HepG2 (cell line): ENCODE measurements around the gene PSMG4. TPM values are rescaled to one million over a fixed set of nuclear protein-coding genes. Genes with fewer than 3 reads are reported as not detected.

Experiments used
- AHR ChIP-seq: IDR thresholded peaks from 2 replicates; pipeline ENCODE4 v1.6.1; 2018; ENCODE audit warnings: missing genetic modification reagents, missing compliant biosample characterization
- KDM1A ChIP-seq: IDR thresholded peaks from 2 replicates; pipeline ENCODE4 v1.6.1; 2016; ENCODE audit warnings: missing compliant biosample characterization
- MIXL1 ChIP-seq: IDR thresholded peaks from 2 replicates; pipeline ENCODE4 v1.6.1; 2016
- NFKB2 ChIP-seq: sonication (generic); formaldehyde crosslinking; IDR thresholded peaks from 2 replicates; pipeline ENCODE4 v1.4.0; 2020; ENCODE audit warnings: missing genetic modification reagents, borderline replicate concordance
- NONO ChIP-seq, 2 experiments: fragments of 450-650 bp in 1 of 2; sonication (generic) in 1 of 2; formaldehyde crosslinking in 1 of 2; IDR thresholded peaks in 1 of 2; conservative IDR thresholded peaks in 1 of 2; 2 replicates each; pipeline versions ENCODE4 v1.6.1 to v1.8.0; 2017 to 2022; ENCODE audit warnings: mild to moderate bottlenecking in 1 of 2, missing genetic modification reagents in 1 of 2, moderate library complexity in 1 of 2
- ZNF224 ChIP-seq: sonication (generic); formaldehyde crosslinking; IDR thresholded peaks from 2 replicates; pipeline ENCODE4 v1.5.0; 2020; ENCODE audit warnings: mild to moderate bottlenecking, missing genetic modification reagents
- ZNF343 ChIP-seq: sonication (generic); formaldehyde crosslinking; IDR thresholded peaks from 2 replicates; pipeline ENCODE4 v1.4.0; 2020; ENCODE audit warnings: mild to moderate bottlenecking, missing genetic modification reagents
- ZNF547 ChIP-seq: sonication (generic); formaldehyde crosslinking; IDR thresholded peaks from 2 replicates; pipeline ENCODE4 v1.5.1; 2020; ENCODE audit warnings: mild to moderate bottlenecking, missing genetic modification reagents
- ZNF746 ChIP-seq: sonication (generic); formaldehyde crosslinking; IDR thresholded peaks from 2 replicates; pipeline ENCODE4 v1.8.0; 2022; ENCODE audit warnings: mild to moderate bottlenecking, missing genetic modification reagents
- polyA plus RNA-seq, 8 experiments: library from polyadenylated mRNA; depleted of rRNA in 3 of 8; stranded (reverse) in 7 of 8; unstranded in 1 of 8; fragments of >200 nt; fragmentation: Illumina TruSeq in 4 of 8; extraction: Trizol in 4 of 8; gene quantifications; 2 replicates each; pipeline versions ENCODE4 v1.2.1 to v1.2.3, GENCODE V29; 2011 to 2016; ENCODE audit warnings: low read depth in 4 of 8, missing spikeins in 1 of 8, mixed read lengths in 1 of 8; ENCODE audit not compliant: insufficient read depth in 1 of 8
- total RNA-seq, 5 experiments: library from RNA; depleted of rRNA; stranded (reverse); fragments of >200 nt; fragmentation: Illumina TruSeq; extraction: Trizol; gene quantifications; 2 replicates each; pipeline ENCODE4 v1.2.3, GENCODE V29; 2016; ENCODE audit warnings: low read depth in 1 of 5
- TF ChIP-seq, protein P1 (sequence below): sonication (generic); formaldehyde crosslinking; IDR thresholded peaks from 2 replicates; pipeline ENCODE4 v1.8.0; 2022; ENCODE audit warnings: missing genetic modification reagents, mild to moderate bottlenecking, borderline replicate concordance
- TF ChIP-seq, protein P2 (sequence below), 2 experiments: sonication (generic) in 1 of 2; formaldehyde crosslinking in 1 of 2; IDR thresholded peaks; 2 replicates each; pipeline versions ENCODE4 v1.4.0 to v1.6.1; 2016 to 2020; ENCODE audit warnings: borderline replicate concordance in 1 of 2, low read depth in 1 of 2, mild to moderate bottlenecking in 1 of 2, missing genetic modification reagents in 1 of 2
- TF ChIP-seq, protein P3 (sequence below): sonication (generic); formaldehyde crosslinking; IDR thresholded peaks from 2 replicates; pipeline ENCODE4 v1.4.0; 2020; ENCODE audit warnings: missing genetic modification reagents
- TF ChIP-seq, protein P4 (sequence below): sonication (generic); formaldehyde crosslinking; IDR thresholded peaks from 2 replicates; pipeline ENCODE4 v1.5.0; 2020; ENCODE audit warnings: missing genetic modification reagents, mild to moderate bottlenecking, borderline replicate concordance
- TF ChIP-seq, protein P5 (sequence below): sonication (generic); formaldehyde crosslinking; IDR thresholded peaks from 2 replicates; pipeline ENCODE4 v1.4.0; 2020; ENCODE audit warnings: missing genetic modification reagents

Gene PSMG4
- total and polyA plus RNA-seq, 2 of the 13 experiments (the other 11 are each of a cell fraction or from before 2014, with no cell fraction given) = 28.5 to 32.8 TPM

DNA sequence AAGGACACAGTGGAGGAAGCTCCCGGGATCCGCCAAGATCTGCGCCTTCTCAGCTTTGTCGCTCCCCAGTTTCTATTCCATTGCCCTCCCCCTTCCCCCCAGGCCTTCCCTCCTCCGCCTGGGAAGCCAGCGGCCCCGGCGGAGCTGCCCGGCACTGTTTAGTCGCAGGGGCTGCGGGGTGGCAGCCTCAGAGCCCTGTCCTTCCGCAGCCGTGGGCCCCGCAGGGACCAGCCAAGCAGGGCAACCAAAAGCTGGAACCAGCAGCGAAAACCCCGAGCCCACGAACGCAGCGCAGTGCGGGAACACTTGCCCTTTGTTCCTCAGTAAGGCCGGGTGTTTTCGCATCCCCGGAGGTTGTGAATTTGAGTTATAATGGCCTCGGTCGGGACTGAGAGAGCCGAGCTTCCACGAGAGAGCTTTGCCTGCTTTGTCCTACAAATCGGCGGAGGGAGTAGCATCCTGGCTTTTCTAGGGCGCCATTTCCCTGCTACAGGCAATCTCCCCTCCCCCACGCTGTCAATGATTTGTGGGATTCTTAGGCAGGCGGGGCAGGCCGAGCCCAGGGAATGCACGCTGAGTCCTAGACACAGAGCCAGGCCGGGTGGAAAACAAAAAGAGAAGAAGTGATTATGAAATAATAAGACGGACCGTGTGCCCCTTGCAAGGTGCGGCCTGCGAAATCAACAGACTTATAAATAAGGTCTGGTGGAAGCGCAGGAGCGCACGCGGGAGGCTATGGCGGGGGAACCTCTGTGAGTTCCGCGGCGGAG lies 27.3 kb upstream of the PSMG4 start (continued):
- TF ChIP-seq, protein P1, sequence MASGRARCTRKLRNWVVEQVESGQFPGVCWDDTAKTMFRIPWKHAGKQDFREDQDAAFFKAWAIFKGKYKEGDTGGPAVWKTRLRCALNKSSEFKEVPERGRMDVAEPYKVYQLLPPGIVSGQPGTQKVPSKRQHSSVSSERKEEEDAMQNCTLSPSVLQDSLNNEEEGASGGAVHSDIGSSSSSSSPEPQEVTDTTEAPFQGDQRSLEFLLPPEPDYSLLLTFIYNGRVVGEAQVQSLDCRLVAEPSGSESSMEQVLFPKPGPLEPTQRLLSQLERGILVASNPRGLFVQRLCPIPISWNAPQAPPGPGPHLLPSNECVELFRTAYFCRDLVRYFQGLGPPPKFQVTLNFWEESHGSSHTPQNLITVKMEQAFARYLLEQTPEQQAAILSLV (CRISPR knock-in tag) = no peak; the same call in 1 of the 2 replicates
- TF ChIP-seq MIXL1 = peak; percentile 32; the same call in 1 of the 2 replicates
- TF ChIP-seq, protein P2, sequence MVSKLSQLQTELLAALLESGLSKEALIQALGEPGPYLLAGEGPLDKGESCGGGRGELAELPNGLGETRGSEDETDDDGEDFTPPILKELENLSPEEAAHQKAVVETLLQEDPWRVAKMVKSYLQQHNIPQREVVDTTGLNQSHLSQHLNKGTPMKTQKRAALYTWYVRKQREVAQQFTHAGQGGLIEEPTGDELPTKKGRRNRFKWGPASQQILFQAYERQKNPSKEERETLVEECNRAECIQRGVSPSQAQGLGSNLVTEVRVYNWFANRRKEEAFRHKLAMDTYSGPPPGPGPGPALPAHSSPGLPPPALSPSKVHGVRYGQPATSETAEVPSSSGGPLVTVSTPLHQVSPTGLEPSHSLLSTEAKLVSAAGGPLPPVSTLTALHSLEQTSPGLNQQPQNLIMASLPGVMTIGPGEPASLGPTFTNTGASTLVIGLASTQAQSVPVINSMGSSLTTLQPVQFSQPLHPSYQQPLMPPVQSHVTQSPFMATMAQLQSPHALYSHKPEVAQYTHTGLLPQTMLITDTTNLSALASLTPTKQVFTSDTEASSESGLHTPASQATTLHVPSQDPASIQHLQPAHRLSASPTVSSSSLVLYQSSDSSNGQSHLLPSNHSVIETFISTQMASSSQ (IDR thresholded peaks at IDR 0.05; ENCODE audit: low read depth) = peak; percentile 100
- TF ChIP-seq, protein P2 (CRISPR knock-in tag; IDR thresholded peaks at IDR 0.05; ENCODE audit: borderline replicate concordance) = peak; percentile 100
- TF ChIP-seq, protein P3, sequence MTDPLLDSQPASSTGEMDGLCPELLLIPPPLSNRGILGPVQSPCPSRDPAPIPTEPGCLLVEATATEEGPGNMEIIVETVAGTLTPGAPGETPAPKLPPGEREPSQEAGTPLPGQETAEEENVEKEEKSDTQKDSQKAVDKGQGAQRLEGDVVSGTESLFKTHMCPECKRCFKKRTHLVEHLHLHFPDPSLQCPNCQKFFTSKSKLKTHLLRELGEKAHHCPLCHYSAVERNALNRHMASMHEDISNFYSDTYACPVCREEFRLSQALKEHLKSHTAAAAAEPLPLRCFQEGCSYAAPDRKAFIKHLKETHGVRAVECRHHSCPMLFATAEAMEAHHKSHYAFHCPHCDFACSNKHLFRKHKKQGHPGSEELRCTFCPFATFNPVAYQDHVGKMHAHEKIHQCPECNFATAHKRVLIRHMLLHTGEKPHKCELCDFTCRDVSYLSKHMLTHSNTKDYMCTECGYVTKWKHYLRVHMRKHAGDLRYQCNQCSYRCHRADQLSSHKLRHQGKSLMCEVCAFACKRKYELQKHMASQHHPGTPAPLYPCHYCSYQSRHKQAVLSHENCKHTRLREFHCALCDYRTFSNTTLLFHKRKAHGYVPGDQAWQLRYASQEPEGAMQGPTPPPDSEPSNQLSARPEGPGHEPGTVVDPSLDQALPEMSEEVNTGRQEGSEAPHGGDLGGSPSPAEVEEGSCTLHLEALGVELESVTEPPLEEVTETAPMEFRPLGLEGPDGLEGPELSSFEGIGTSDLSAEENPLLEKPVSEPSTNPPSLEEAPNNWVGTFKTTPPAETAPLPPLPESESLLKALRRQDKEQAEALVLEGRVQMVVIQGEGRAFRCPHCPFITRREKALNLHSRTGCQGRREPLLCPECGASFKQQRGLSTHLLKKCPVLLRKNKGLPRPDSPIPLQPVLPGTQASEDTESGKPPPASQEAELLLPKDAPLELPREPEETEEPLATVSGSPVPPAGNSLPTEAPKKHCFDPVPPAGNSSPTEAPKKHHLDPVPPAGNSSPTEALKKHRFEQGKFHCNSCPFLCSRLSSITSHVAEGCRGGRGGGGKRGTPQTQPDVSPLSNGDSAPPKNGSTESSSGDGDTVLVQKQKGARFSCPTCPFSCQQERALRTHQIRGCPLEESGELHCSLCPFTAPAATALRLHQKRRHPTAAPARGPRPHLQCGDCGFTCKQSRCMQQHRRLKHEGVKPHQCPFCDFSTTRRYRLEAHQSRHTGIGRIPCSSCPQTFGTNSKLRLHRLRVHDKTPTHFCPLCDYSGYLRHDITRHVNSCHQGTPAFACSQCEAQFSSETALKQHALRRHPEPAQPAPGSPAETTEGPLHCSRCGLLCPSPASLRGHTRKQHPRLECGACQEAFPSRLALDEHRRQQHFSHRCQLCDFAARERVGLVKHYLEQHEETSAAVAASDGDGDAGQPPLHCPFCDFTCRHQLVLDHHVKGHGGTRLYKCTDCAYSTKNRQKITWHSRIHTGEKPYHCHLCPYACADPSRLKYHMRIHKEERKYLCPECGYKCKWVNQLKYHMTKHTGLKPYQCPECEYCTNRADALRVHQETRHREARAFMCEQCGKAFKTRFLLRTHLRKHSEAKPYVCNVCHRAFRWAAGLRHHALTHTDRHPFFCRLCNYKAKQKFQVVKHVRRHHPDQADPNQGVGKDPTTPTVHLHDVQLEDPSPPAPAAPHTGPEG (CRISPR knock-in tag) = 0 out of 2 replicates have a peak, but pooled peaks have one; percentile 37
- TF ChIP-seq, protein P4, sequence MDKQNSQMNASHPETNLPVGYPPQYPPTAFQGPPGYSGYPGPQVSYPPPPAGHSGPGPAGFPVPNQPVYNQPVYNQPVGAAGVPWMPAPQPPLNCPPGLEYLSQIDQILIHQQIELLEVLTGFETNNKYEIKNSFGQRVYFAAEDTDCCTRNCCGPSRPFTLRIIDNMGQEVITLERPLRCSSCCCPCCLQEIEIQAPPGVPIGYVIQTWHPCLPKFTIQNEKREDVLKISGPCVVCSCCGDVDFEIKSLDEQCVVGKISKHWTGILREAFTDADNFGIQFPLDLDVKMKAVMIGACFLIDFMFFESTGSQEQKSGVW (CRISPR knock-in tag) = no peak
- peak; percentile 76 for TF ChIP-seq ZNF746 (CRISPR knock-in tag)
- peak; percentile 80; the same call in 1 of the 2 replicates for TF ChIP-seq ZNF224 (CRISPR knock-in tag)
- TF ChIP-seq, protein P5, sequence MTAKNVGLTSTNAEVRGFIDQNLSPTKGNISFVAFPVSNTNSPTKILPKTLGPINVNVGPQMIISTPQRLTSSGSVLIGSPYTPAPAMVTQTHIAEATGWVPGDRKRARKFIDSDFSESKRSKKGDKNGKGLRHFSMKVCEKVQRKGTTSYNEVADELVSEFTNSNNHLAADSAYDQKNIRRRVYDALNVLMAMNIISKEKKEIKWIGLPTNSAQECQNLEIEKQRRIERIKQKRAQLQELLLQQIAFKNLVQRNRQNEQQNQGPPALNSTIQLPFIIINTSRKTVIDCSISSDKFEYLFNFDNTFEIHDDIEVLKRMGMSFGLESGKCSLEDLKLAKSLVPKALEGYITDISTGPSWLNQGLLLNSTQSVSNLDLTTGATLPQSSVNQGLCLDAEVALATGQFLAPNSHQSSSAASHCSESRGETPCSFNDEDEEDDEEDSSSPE (CRISPR knock-in tag) = peak; percentile 42; the same call in 1 of the 2 replicates
- TF ChIP-seq NFKB2 = peak; percentile 73; the same call in 1 of the 2 replicates
- TF ChIP-seq AHR = no peak; the same call in 1 of the 2 replicates
- TF ChIP-seq ZNF547 (CRISPR knock-in tag) = 0 out of 2 replicates have a peak, but pooled peaks have one; percentile 66
- TF ChIP-seq NONO (IDR thresholded peaks at IDR 0.05) = no peak
- 0 out of 2 replicates have a peak, but pooled peaks have one; percentile 56 for TF ChIP-seq NONO (CRISPR knock-in tag; conservative IDR thresholded peaks at IDR 0.05)
- no peak for TF ChIP-seq KDM1A (CRISPR knock-in tag)
- TF ChIP-seq ZNF343 = no peak
